GM12865 (cell line): ENCODE measurements around the gene DEPDC1B.
"Not testable (repeated sequence)": the region's sequence is repeated elsewhere in the genome, so short reads cannot be mapped to it uniquely, and the experiment has no call there.

Experiments used
- DNase-seq: peaks from one replicate; pipeline ENCODE4 v3.0.0; 2010; ENCODE audit warnings: low read depth
- H3K4me3 ChIP-seq: 2 replicates; pipeline ENCODE4 v1.5.1; 2011; ENCODE audit warnings: mild to moderate bottlenecking, low read depth, low read length, control low read depth
- TF ChIP-seq, protein P1 (sequence below): IDR thresholded peaks from 2 replicates; pipeline ENCODE4 v1.5.1; 2011; ENCODE audit warnings: low read length, control low read depth, low read depth, inconsistent platforms; ENCODE audit not compliant: insufficient read depth; ENCODE audit errors: missing control alignments

Gene DEPDC1B

DNA sequence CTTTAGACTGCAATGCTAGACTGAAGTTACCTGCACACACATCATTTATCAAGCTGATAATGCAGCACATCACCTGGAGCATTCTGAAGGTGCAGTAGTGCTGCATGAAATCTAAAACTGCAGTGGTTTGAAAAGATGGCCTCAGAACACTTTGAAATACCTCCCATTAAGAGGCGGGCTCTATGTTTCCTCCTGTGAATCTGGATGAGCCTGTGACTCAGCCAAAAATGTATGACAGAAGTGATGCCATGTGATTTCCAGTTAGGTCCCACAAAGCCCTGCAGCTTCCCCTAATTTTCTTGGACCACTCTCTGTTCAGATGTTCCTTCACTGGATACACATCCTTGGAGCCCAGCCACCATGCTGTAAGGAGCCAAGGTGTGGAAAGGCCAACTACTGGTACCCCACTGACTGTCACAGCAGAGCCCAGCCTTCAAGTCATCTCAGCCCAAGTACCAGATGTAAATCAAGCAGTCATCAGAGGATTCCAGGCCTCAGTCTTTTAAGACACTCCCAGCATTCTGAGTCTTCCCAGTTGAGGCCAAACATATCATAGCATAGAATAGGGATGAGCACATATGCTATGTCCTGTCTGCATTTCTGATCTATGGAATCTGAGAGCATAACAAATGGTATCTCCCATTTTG, 27.2 kb upstream of the DEPDC1B start:
- TF ChIP-seq, protein P1, sequence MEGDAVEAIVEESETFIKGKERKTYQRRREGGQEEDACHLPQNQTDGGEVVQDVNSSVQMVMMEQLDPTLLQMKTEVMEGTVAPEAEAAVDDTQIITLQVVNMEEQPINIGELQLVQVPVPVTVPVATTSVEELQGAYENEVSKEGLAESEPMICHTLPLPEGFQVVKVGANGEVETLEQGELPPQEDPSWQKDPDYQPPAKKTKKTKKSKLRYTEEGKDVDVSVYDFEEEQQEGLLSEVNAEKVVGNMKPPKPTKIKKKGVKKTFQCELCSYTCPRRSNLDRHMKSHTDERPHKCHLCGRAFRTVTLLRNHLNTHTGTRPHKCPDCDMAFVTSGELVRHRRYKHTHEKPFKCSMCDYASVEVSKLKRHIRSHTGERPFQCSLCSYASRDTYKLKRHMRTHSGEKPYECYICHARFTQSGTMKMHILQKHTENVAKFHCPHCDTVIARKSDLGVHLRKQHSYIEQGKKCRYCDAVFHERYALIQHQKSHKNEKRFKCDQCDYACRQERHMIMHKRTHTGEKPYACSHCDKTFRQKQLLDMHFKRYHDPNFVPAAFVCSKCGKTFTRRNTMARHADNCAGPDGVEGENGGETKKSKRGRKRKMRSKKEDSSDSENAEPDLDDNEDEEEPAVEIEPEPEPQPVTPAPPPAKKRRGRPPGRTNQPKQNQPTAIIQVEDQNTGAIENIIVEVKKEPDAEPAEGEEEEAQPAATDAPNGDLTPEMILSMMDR: no peak
- H3K4me3 ChIP-seq: no peak overlapping the region
- DNase-seq: no peak

DNA sequence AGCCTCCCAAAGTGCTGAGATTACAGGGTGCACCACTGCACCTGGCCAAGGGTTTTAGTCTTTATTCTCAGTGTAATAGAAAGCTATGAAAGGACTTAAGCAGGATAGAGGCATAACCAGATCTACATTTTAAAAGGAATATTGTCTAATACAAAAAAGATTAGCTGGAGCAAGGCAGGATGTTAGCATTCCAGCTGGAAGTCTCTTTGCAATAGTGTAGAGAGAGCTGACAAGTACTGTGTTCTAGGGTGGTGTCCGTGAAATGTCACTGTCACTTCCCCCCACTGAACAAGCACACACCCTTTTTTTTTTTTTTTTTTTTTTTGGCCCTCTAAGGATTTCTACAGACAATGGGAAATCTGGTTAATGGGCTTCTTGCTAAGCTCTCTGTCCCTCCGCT, 24.2 kb upstream of the DEPDC1B start:
- no peak overlapping the region for H3K4me3 ChIP-seq
- TF ChIP-seq, protein P1: no peak
- no peak for DNase-seq

DNA sequence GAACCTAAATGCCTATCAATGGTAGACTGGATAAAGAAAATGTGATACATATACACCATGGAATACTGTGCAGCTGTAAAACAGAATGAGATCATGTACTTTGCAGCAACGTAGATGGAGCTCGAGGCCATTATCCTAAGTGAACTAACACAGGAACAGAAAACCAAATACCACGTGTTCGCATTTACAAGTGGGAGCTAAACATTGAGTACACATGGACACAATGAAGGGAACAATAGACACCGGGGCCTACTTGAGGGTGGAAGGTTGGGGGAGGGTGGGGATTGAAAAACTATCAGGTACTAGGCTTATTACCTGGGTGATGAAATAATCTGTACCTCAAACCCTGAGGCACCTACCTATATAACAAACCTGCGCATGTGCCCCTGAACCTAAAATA, 22.4 kb upstream of the DEPDC1B start:
- DNase-seq: no peak
- TF ChIP-seq, protein P1: no peak
- H3K4me3 ChIP-seq: no peak overlapping the region

- DNase-seq: no peak
- TF ChIP-seq, protein P1: no peak
- no peak overlapping the region for H3K4me3 ChIP-seq
Measured at GRCh38 chr5:60719329-60719728, 19.4 kb upstream of the DEPDC1B start.

- H3K4me3 ChIP-seq: no peak overlapping the region
- TF ChIP-seq, protein P1: no peak
- no peak for DNase-seq
Measured at GRCh38 chr5:60718166-60718892, 18.4 kb upstream of the DEPDC1B start.

DNA sequence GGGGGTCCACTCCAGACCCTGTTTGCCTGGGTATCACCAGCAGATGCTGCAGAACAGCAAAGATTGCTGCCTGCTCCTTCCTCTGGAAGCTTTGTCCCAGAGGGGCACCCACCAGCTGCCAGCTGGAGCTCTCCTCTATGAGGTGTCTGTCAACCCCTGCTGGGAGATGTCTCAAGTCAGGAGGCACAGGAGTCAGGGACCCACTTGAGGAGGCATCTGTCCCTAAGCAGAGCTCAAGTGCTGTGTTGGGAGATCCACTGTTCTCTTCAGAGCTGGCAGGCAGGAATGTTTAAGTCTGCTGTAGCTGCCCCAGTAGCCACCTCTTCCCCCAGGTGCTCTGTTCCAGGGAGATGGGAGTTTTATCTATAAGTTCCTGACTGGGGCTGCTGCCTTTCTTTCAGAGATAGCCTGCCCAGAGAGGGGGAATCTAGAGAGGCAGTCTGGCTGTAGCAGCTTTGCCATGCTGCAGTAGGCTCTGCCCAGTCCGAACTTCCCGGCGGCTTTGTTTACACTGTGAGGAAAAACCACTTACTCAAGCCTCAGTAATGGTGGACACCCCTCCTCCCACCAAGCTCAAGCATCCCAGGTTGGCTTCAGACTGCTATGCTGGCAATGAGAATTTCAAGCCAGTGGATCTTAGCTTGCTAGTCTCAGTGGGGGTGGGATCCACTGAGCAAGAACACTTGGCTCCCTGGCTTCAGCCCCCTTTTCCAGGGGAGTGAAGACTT, 15.4 kb upstream of the DEPDC1B start:
- DNase-seq, H3K4me3 ChIP-seq: not testable (repeated sequence)

DNA sequence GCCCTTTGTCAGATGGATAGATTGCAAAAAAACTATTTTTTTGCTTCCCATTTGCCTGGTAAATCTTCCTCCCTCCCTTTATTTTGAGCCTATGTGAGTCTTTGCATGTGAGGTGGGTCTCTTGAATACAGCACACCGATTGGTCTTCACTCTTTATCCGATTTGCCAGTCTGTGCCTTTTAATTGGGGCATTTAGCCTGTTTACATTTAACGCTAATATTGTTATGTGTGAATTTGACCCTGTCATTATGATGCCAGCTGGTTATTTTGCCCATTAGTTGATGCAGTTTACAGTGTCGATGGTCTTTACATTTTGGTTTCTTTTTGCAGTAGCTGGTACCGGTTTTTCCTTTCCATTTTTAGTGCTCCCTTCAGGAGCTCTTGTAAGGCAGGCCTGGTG, 13.0 kb upstream of the DEPDC1B start:
- no peak overlapping the region for H3K4me3 ChIP-seq
- no peak for DNase-seq
- TF ChIP-seq, protein P1: no peak

- not testable (repeated sequence) for DNase-seq, H3K4me3 ChIP-seq
Measured at GRCh38 chr5:60711892-60712291, 11.9 kb upstream of the DEPDC1B start.
